Stimulated activated CD4-positive, alpha-beta T cell treated with anti-CD3 and anti-CD28 coated beads, Interleukin-12 subunit alpha, Interleukin-12 subunit beta, amount 100 ng/mL, for 48 hours (primary cell): ENCODE results near the gene AGRN.
"Not testable (repeated sequence)": the region's sequence is repeated elsewhere in the genome, so short reads cannot be mapped to it uniquely, and the experiment has no call there.

ENCODE experiments used
- DNase-seq, 3 donors: peaks; one replicate each; pipeline ENCODE4 v3.0.0-alpha.2; 2020; ENCODE audit warnings: low read depth in 2 of 3, low spot score in 1 of 3

AGRN gene

DNA sequence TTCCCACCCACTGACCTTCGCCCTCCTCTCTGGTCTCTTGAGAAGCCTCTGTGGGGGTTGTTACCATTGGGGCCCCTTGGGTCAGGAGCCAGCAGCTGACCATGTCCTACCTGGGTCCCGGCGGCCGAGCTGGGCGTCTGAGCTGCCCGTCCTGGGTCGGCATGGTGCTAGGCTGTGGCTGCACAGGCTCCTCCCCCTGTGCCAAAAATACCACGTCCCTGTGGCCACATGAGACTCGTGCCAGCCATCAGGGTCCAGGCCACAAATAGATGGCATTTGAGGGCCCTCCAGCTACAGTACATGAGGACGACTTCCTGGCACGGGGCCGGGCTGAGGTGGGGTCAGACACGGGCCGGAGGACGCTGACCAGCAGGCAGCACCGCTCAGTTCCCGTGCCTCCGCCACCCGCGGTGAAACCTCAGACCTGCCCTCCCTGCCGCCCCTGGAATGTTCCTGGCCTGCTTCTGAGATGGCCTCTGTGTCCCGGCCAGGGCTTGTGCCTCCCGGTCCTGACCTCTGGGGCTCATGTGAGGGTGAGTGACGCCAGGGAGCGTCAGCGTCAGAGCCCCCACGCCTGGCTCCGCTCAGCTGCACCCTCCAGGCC is 37.9 kb upstream of the AGRN start, which contains the start of gene PERM1:
TSS of gene PERM1 (minus strand) at position 139 of the 604 bp plus-strand sequence. CDS start 1,064 bp downstream, outside the sequence.
- no peak for DNase-seq

DNA sequence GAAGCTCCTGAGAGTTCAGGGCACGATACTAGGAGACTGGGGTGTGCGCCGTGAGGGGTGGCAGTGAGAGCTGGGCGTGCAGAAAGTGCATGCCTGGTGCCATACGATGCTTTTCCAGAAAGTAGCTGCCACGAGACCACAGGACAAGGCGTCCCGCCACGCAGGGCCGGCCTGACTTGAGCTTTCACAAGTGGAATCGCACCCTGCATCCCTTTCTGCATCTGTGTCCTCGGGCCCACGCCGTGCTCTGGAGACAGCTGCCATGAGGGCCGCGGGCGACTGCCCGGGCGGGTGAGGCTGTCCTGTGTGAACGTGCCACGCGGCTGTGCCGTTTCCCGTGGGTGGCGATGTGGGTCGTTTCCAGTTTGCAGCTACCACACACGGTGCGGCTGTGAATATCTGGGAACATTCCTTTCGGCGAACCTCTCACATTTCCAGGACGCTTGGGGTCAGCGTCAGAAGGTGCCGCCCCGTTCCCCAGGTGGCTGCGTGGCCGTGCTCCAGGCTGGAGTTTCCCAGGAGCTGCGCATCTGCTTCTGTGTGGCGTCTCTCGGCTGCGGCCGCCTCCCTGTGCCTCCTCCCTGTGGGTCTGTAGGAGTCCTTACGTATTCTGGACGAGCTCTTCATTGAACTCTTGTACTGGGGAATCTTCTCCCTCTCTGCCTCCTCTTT is 37.0 kb upstream of the AGRN start:
- DNase-seq: no peak

DNA sequence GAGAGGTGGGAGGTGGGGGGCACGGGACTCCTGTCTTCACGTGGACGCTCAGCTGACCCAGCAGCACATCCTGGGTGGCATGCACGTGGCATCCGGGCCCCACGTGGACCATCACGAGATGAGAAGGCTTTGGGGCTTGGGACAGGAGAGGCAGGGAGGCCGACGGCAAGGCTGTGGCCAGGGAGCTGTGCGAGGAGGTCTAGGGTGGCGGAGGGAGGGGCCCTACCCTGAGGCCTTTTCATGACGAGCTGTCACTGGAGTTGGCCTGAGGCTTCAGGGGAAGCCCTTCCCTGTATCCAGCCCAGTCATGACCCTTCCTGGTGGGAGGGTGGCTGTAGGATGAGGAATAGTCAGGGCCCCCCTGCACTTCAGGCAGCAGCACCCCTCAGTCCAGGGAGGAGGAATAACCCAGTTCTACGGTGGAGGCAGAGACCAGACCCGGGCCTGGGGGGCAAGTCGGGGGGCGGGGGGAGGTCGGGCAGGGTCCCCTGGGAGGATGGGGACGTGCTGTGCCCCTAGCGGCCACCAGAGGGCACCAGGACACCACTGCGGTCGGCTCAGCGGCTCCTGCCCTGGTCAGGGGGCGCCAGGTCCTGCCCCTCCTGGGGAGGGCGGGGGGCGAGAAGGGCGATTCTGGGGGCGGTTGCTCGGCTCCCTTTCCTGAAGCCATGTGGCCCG is 36.0 kb upstream of the AGRN start:
- peak in 1 of 3 donors; percentile 63 for DNase-seq

DNA sequence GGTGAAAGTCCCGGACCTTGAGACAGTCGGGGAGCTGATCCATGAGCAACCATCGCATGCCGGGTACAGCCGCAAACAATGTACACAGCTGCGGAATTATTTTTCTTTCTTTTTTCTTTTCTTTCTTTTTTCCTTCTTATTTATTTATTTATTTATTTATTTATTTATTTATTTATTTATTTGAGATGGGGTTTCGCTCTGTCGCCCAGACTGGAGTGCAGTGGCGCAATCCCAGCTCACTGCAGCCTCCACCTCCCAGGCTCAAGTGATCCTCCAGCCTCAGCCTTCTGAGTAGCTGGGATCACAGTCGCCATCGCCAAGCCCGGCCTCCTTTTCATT is 35.5 kb upstream of the AGRN start:
- no peak for DNase-seq

DNA sequence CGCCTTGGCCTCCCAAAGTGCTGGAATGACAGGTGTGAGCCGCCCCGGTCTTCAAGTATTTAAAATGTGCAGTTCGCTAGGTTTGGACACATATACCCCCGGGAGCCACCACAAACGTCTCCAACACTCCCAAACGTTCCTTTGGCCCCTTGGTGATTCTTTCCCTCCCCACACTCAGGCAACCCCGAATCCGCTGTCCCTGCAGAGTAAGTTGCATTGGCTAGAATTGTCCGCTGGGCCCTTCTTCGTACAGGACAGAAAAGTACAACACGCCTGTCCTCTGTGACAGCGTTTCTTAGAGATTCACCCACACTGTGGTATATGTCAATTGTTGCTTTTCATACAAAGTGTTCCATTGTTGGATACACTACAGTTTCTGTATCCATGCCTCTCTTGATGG is 34.8 kb upstream of the AGRN start:
- DNase-seq: no peak

DNA sequence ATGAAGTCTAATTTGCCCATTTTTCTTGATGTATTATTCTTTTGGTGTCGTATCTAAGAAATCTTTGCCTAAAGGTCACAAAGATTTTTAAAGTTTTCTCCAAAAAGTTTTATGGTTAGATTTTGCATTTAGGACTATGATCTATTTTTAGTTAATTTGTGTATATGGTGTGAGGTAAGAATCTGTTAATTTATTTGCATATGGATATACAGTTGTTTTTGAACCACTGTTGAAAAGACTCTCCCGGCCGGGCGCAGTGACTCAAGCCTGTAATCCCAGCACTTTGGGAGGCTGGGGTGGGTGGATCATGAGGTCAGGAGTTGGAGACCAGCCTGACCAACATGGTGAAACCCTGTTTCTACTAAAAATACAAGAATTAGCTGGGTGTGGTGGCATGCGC is 31.9 kb upstream of the AGRN start:
- not testable (repeated sequence) for DNase-seq

DNA sequence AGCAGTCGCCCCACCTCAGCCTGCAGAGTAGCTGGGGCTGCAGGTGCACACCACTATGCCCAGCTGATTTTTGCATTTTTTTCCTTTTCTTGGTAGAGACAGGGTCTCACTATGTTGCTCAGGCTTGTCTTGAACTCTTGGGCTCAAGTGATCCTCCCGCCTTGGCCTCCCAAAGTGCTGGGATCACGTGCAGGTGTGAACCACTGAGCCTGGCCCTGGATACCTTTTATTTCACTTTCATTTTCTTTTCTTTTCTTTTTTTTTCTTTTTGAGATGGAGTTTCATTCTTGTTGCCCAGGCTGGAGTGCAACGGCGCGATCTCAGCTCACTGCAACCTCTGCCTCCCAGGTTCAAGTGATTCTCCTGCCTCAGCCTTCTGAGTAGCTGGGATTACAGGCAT is 28.6 kb upstream of the AGRN start:
- DNase-seq: not testable (repeated sequence)

DNA sequence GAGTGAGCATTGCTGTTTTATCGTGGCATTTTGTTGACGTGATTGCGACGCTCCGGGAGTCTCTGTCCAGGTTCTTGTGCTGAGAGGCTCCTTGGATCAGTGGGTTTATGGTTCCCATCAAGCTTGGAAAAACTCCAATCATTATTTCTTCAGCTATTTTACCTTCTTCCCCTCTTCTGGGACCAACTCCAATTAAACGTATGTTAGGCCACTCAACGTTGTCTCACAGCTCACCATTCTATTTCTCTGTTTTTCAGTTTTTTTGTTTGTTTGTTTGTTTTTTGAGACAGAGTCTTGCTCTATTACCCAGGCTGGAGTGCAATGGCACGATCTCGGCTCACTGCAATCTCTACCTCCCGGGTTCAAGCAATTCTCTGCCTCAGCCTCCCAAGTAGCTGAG is 28.0 kb upstream of the AGRN start:
- DNase-seq: no peak

DNA sequence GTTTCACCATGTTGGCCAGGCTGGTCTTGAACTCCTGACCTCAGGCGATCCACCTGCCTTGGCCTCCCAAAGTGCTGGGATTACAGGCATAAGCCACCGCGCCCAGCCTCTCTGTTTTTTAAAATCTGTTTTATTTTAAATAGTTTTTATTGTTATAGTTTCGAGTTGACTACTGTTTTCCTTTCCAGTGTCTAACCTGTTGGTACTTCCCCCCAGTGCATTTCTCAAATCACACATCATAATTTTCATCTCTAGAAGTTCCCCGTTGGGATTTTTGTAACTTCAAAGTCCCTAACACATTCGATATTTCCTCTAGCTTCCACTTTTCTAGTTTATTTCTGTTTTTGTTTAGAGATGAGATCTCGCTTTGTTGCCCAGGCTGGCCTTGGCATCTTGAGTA is 27.6 kb upstream of the AGRN start:
- DNase-seq: no peak

DNA sequence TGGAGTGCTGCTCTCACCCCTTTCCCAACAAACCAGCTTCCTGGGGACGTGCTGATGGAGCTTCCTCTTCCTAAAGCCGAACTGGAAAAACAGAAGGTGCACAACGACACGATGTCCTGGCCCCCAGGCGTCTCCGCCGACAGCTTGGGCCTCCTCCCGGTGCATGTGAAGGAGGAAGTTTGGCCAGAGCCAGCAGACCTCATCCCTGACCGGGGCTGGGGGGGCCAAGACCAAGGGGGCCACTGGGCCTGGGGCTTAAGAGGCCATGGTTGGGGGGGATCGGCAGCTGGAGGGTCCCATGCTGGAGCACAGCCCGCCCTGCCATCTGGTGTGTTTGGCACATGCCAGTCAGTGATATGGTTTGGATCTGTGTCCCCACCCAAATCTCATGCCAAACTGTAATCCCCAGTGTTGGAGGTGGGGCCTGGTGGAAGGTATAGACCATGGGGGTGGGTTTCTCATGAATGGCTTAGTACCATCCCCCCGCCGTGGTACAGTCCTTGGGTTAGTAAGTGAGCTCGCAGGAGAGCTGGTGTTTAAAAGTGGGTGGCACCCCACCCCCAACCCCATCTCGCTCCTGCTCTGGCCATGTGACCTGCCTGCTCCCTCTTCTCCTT is 26.4 kb upstream of the AGRN start:
- DNase-seq: no peak

DNA sequence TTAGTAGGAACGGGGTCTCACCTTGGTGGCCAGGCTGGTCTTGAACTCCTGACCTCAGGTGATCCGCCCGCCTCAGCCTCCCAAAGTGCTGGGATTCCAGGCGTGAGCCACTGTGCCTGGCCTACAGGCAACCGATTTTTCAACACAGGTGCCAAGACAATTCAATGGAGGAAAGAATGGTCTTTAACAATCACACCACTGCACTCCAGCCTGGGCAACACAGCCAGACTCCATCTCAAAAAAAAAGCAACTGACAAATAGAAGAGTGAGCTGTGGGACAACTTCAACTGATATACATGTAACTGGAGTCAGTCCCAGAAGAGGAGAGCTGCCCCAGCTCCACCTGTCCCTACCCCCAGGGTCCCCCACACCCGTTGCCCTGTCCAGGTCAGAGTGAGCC is 25.4 kb upstream of the AGRN start:
- DNase-seq: not testable (repeated sequence)

DNA sequence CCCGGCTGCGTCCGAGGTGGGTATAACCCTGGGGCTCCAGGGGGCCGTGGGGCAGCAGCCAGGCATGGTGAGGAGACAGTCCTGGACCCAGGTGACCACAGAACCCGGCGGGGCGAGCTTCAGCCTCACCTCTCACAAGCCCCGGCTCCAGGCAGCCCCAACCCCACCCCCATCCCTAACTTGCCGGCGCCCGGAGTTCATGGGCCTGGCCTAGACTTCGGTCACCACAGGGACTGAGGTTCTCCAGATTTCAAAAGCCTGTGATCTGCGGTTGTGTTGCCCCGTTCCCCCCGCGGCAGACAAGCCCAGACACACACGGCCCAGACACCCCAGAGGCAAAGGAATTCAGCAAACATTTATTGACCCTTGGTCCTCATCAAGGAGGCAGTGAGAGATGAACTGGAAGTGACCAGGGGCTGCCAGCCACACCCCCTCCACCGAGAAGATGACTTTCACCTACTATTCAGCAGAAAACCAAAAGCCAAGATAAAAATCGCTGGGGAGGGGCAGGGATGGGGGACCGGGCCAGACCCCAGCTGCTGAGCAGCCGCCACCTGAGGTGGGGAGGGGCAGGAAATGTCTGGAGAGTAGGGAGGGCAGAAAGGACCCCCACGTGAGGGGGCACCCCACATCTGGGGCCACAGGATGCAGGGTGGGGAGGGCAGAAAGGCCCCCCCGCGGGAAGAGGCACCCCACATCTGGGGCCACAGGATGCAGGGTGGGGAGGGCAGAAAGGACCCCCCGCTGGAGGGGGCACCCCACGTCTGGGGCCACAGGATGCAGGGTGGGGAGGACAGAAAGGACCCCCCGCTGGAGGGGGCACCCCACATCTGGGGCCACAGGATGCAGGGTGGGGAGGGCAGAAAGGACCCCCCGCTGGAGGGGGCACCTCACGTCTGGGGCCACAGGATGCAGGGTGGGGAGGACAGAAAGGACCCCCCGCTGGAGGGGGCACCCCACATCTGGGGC is 24.0 kb upstream of the AGRN start:
- no peak for DNase-seq

DNA sequence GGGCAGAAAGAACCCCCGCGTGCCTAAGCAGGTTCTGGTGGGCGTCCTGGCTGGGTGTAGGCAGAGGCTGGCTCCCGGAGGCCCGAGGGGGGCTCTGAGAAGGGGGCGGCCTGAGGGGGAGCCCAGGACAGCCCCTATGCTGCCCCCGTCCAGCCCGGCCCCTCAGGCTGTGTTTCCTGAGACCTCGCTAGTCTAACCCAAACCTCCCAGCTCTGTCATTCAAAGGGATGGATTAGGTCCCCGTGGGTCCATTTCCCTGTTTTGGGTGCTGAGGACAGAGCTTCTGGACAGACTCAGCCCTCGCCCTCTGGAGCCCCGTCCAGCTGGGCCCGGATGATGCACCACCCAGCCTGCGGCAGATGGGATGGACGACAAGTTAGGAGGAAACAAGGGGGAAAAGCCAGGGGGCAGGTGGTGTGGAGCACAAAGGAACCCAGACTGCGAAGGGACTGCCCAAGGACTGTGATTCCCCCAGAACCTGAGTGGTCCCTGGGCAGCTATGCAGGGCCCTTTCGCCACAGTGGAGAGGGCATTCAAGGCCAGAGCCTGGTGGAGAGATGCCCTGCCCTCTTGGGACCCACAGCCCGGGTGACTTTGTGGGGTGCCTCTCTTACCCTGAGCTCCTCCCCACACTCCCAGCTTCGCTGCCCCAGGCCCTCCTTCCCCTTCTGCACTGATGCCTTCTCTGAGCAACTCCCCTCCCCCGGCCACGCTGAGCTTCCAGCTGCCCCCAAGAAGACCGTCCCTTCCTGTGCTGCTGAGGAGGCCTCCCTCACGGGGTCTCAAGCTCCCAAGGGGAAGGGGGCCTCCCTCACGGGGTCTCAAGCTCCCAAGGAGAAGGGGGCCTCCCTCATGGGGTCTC is 22.8 kb upstream of the AGRN start:
- no peak for DNase-seq

DNA sequence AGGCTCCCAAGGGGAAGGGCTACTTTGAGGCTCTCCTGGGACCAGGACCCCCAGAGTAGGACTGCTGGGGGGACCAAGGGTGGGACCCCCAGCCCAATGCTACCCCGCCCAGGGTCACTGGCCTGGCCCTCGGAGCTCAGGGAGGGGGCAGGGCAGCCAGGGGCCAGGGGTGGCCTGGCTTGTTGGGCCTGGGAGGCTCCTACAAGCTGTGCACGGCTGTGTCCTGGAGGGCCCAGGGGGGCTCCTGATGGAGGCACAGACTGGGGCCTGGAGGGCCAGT is 22.3 kb upstream of the AGRN start:
- no peak for DNase-seq

DNA sequence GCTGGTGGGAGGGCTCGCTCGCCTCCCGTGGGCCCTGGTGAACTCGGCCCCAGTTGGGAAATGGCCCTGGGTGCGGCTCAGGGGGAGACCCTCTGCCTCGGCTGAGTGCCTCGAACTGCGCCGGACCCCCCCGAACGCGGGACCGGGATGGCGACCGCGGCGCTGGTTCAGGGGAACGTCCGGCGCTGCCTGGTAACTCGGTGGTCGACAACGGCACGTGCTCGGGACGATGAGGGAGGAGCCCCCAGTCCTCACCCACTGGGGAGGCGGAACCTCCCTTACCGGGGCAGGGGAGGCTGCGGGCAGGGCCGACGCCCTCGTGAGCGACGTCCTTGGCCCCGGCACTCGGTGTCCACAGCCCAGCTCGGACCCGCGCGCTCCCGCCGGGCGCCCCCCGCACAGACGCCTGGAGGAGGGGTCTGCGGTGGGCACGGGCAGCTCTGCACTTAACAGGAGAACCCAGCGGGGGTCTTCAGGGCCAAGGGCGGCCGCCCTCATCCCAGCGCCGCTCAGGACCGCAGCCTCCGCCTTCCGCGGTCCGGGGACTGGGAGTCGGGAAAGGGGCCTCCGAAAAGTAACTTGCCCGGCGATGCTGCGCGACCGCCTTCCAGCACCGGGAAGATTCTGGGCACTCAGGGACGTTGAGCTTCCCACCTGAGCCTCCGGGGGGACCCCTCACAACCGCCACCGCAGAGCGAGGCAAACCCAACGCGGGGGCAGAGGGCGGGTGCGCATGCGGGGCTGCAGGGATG is 21.8 kb upstream of the AGRN start:
- DNase-seq: no peak

DNA sequence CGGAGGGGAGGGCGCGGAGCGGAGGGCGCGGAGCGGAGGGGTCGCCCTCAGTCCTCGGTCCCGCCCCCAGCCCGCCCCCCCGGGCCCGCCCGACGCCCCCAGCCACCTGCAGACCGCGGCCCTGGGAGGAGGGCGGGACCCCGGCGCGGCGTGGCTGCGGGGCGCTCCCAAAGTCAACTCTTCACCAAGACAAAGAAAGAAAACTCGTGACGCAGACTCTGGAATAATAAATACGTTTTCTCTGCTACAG is 21.2 kb upstream of the AGRN start:
- no peak for DNase-seq

DNA sequence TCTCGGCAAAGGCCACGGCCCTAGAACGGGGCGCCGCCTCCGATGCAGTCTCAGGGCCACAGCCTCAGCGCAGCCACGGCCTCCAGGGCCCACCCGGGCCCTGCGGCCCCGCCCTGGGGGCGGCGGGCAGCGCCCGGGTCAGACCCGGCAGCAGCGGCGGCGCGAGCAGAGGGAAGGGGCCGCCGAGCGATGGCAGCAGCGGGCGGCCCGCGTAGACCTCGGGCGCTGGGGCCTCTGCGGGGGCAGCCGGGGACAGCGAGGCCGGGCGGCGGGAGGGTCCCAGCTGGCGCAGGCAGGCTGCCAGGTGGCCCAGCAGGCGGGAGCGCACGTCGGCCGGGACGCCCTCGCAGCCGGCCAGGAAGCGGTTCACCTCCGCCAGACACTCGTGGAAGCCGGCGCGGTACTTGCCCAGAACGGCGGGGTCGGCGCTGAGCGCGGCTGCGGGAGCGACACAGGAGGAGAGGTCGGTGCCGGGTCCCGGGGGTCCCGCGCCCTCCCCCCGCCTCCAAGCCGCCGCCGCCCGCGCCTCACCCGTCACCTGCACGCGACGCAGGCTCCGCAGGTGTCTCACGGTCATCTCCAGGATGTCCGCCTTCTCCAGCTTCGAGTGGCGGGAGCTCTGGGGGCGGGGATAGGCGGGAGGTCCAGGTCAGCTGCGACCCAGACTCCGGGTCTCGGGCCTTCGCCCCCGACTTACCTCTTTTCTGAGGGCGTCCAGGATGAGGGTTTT is 20.8 kb upstream of the AGRN start:
- no peak for DNase-seq

DNA sequence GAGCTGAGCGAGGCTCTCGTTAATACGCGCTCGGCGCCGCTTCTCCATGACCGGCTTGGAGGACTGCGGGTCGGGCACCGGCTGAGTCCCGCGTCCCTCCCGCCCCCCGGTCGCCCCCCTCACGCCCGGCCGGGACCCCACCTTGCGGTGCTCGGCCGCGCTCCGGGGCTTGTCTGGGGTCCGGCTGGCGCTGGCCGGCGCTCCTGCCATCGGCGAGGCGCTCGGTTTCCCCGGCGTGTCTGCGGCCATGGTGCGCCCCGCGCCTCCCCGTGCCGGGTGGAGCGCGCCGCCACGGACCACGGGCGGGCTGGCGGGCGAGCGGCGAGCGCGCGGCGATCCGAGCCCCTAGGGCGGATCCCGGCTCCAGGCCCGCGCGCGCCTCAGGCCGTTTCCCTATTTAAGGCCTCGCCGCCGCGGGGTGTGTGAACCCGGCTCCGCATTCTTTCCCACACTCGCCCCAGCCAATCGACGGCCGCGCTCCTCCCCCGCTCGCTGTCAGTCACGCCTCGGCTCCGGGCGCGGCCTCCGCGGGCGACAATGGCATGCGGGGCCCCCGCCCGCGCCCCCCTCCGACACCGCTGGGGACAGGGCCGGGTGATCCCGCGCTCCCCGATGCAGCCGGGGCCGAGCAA is 20.1 kb upstream of the AGRN start, which contains the start of gene HES4:
TSS of gene HES4 (minus strand) at position 373 of the 632 bp plus-strand sequence. CDS start at position 249, 124 bp downstream.
- peak in 1 of 3 donors; percentile 62 for DNase-seq
